Measurements from ENCODE around the gene NCBP1.

DNA sequence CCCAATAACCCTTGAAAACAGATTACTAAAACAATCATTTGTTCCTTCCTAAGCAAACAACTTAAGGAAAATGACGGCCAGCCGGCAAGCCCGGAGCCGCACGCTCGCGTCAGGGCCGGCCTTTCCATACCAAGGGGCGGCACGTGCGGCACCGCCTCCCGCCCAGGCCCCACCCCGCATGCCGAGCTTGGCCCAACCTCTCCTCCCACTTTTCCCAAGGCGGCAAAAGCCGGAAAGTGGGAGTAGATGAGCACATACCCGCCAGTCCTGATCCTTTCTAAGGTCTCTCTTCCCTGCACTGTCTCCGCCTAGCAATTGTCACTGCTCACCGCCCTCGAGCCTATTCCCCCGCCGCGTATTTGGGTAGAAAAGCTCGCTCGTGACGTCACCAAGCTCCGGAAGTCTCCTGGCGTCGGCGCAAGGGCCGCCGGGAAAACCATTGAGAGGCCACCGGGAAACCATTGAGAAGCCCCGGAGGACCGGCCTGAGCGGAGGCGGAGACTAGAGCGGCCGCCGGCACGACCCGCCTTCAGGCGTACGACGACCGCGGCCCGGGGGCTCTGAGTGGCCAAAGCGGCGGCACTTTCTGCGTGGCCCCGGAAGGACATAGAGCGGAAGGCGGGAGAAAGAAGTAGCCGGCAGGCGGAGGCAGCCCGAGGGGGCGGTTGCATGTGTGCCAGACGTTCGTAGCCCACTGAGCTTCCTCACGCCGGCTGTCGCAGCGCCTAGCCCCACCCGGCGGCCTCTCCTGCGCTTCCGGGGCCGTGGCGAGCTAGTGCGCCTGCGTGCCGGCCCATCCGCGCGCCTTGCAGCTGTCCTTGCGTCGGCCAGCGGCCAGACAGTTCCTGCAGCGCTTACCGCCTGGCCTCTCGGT is at the start of gene NCBP1, which contains the start of gene TSTD2:
- TF ChIP-seq, protein P1, sequence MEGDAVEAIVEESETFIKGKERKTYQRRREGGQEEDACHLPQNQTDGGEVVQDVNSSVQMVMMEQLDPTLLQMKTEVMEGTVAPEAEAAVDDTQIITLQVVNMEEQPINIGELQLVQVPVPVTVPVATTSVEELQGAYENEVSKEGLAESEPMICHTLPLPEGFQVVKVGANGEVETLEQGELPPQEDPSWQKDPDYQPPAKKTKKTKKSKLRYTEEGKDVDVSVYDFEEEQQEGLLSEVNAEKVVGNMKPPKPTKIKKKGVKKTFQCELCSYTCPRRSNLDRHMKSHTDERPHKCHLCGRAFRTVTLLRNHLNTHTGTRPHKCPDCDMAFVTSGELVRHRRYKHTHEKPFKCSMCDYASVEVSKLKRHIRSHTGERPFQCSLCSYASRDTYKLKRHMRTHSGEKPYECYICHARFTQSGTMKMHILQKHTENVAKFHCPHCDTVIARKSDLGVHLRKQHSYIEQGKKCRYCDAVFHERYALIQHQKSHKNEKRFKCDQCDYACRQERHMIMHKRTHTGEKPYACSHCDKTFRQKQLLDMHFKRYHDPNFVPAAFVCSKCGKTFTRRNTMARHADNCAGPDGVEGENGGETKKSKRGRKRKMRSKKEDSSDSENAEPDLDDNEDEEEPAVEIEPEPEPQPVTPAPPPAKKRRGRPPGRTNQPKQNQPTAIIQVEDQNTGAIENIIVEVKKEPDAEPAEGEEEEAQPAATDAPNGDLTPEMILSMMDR (IDR thresholded peaks at IDR 0.05) = peak in 1 of 7 experiments; percentile 12
- peak in 2 of 4 donors; percentile 53 to 67 for TF ChIP-seq POLR2A (IDR thresholded peaks at IDR 0.05)
- TF ChIP-seq POLR2AphosphoS5 (IDR thresholded peaks at IDR 0.05) = peak; percentile 55 to 96 (median 93)
- peak; percentile 3 for TF ChIP-seq EP300 (IDR thresholded peaks at IDR 0.05)
